Panc1 (cell line): Measurements from ENCODE around the gene SERP2. TPM values are rescaled to one million over a fixed set of nuclear protein-coding genes. Genes with fewer than 3 reads are reported as not detected.

ENCODE experiments used
- ATAC-seq: fragments of 200-7000 bp; cut with Tn5 transposase; 2 replicates; pipeline ENCODE4 v1.9.1; 2020; ENCODE audit warnings: mild to moderate bottlenecking, moderate library complexity
- BruUV-seq: library from RNA; stranded (reverse); fragments of 400-500 nt; replicated peaks from 2 replicates; lab custom pipeline; 2021; lab: Mats Ljungman, UMichigan
- CTCF ChIA-PET: fragments of 300-600 bp; sonication (Branson Sonifier 250); formaldehyde crosslinking; loops from one replicate; lab custom pipeline; 2022; ENCODE audit warnings: antibody characterized with exemption; lab: Charles Lee
- POLR2A ChIA-PET: fragments of 300-600 bp; sonication (Branson Sonifier 250); formaldehyde crosslinking; loops from one replicate; lab custom pipeline; 2022; ENCODE audit warnings: antibody characterized with exemption; lab: Charles Lee
- DNase-seq: peaks from one replicate; pipeline ENCODE4 v3.0.0-alpha.2; 2010; ENCODE audit warnings: low read depth, low spot score
- H3K27ac ChIP-seq: 2 replicates; pipeline ENCODE4 v1.5.1; 2011; ENCODE audit warnings: mild to moderate bottlenecking, low read length, inconsistent platforms
- H3K27me3 ChIP-seq: fragments of 200-500 bp; sonication (Bioruptor generic); 2 replicates; pipeline ENCODE4 v1.6.0; 2014; ENCODE audit warnings: low read length, inconsistent platforms; ENCODE audit not compliant: control insufficient read depth, insufficient read depth
- H3K36me3 ChIP-seq: fragments of 200-500 bp; sonication (Bioruptor generic); 2 replicates; pipeline ENCODE4 v1.5.1; 2014; ENCODE audit warnings: inconsistent platforms, mild to moderate bottlenecking, low read length, moderate library complexity; ENCODE audit not compliant: control insufficient read depth, insufficient read depth
- H3K4me1 ChIP-seq: 2 replicates; pipeline ENCODE4 v1.5.1; 2011; ENCODE audit warnings: inconsistent platforms, mild to moderate bottlenecking, low read length, moderate library complexity; ENCODE audit not compliant: control insufficient read depth, insufficient read depth
- H3K4me3 ChIP-seq, 2 experiments: 2 replicates each; pipeline ENCODE4 v1.5.1; 2011 to 2012; ENCODE audit warnings: low read depth in 2 of 2, low read length in 2 of 2, mild to moderate bottlenecking in 2 of 2, inconsistent platforms in 1 of 2, moderate library complexity in 1 of 2
- H3K9me3 ChIP-seq: fragments of 200-500 bp; sonication (Bioruptor generic); 2 replicates; pipeline ENCODE4 v1.5.1; 2014; ENCODE audit warnings: low read depth, mild to moderate bottlenecking, inconsistent platforms, low read length, moderate library complexity; ENCODE audit not compliant: control insufficient read depth, insufficient read depth
- POLR2AphosphoS5 ChIP-seq: IDR thresholded peaks from 2 replicates; pipeline ENCODE4 v1.6.1; 2012; ENCODE audit warnings: mild to moderate bottlenecking, low read depth, low read length, moderate library complexity
- SIN3A ChIP-seq: IDR thresholded peaks from 2 replicates; pipeline ENCODE4 v1.6.1; 2012; ENCODE audit warnings: low read depth, mild to moderate bottlenecking, low read length, moderate library complexity, borderline replicate concordance; ENCODE audit not compliant: insufficient read depth
- TCF7L2 ChIP-seq: IDR thresholded peaks from 2 replicates; pipeline ENCODE4 v1.6.1; 2011; ENCODE audit warnings: mild to moderate bottlenecking, low read depth, low read length, inconsistent platforms
- in situ Hi-C: cut with HindIII; loops from 2 replicates; pipeline ENCODE4 v1.10.0; 2016; ENCODE audit warnings: low sequenced_read_pairs, low pct_unique_long_range_greater_than_20kb
- intact Hi-C: fragments of 100-400 bp; cut with micrococcal nuclease; formaldehyde crosslinking; loops from one replicate; pipeline ENCODE4 v1.10.0; 2022; ENCODE audit not compliant: unreplicated experiment
- total RNA-seq: library from RNA; stranded (reverse); gene quantifications from one replicate; pipeline ENCODE4 v1.2.1, GENCODE V29; 2021; ENCODE audit not compliant: unreplicated experiment
- TF ChIP-seq, protein P1 (sequence below): fragments of 450-650 bp; IDR thresholded peaks from 2 replicates; pipeline ENCODE4 v1.5.1; 2017; ENCODE audit warnings: mild to moderate bottlenecking
- TF ChIP-seq, protein P2 (sequence below), 2 experiments: IDR thresholded peaks; 2 replicates each; pipeline ENCODE4 v1.6.1; 2011 to 2012; ENCODE audit warnings: low read depth in 2 of 2, control low read depth in 1 of 2, low read length in 1 of 2, mild to moderate bottlenecking in 1 of 2, moderate library complexity in 1 of 2; ENCODE audit not compliant: insufficient read depth in 1 of 2

Gene SERP2
- total RNA-seq, 1 experiment from 2014 or later: 0.18 TPM

DNA sequence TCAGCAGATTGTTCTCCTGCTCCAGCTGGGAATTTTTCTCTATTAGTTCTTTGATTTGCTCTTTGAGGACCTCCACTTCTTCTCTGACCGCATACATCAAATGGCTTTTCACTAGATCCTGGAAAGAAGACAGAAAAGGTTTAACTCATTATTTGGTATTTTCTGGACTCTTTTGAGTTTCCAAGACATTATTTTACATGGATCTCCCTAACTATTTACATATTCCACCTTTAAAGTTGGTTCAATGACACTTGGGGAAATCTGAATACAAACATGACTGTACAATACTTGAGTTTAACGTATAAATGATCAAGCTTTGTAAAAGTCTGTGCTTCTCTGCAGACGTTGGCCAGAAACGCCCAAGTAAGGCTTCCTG, 61.1 kb downstream of the SERP2 start:
- peak overlapping the region; percentile 66 for H3K27ac ChIP-seq
- DNase-seq (no peak), ATAC-seq (no peak)
- no peaks in the 10 kb centered on the region for H3K27me3 ChIP-seq
- H3K9me3 ChIP-seq: no peaks in the 10 kb centered on the region
- intact Hi-C loops (no loop called here), in situ Hi-C loops (no loop called here)
- ChIA-PET CTCF (interaction anchor here (0.7 kb wide), 1 partner anchor 15 kb away, joined by 6 read pairs; no protein-coding TSS in a partner anchor), POLR2A (interaction anchor here (0.7 kb wide), 3 partner anchors 10 to 272 kb away, joined by 3 to 11 read pairs (median 3); no protein-coding TSS in a partner anchor)
- H3K4me1 ChIP-seq: peaks cover 6% of the 10 kb centered on the region; the same call in 1 of the 2 replicates
- TF ChIP-seq POLR2AphosphoS5 (no peak), TCF7L2 (no peak), SIN3A (no peak)
- TF ChIP-seq, protein P1, sequence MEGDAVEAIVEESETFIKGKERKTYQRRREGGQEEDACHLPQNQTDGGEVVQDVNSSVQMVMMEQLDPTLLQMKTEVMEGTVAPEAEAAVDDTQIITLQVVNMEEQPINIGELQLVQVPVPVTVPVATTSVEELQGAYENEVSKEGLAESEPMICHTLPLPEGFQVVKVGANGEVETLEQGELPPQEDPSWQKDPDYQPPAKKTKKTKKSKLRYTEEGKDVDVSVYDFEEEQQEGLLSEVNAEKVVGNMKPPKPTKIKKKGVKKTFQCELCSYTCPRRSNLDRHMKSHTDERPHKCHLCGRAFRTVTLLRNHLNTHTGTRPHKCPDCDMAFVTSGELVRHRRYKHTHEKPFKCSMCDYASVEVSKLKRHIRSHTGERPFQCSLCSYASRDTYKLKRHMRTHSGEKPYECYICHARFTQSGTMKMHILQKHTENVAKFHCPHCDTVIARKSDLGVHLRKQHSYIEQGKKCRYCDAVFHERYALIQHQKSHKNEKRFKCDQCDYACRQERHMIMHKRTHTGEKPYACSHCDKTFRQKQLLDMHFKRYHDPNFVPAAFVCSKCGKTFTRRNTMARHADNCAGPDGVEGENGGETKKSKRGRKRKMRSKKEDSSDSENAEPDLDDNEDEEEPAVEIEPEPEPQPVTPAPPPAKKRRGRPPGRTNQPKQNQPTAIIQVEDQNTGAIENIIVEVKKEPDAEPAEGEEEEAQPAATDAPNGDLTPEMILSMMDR: no peak
- TF ChIP-seq, protein P2, sequence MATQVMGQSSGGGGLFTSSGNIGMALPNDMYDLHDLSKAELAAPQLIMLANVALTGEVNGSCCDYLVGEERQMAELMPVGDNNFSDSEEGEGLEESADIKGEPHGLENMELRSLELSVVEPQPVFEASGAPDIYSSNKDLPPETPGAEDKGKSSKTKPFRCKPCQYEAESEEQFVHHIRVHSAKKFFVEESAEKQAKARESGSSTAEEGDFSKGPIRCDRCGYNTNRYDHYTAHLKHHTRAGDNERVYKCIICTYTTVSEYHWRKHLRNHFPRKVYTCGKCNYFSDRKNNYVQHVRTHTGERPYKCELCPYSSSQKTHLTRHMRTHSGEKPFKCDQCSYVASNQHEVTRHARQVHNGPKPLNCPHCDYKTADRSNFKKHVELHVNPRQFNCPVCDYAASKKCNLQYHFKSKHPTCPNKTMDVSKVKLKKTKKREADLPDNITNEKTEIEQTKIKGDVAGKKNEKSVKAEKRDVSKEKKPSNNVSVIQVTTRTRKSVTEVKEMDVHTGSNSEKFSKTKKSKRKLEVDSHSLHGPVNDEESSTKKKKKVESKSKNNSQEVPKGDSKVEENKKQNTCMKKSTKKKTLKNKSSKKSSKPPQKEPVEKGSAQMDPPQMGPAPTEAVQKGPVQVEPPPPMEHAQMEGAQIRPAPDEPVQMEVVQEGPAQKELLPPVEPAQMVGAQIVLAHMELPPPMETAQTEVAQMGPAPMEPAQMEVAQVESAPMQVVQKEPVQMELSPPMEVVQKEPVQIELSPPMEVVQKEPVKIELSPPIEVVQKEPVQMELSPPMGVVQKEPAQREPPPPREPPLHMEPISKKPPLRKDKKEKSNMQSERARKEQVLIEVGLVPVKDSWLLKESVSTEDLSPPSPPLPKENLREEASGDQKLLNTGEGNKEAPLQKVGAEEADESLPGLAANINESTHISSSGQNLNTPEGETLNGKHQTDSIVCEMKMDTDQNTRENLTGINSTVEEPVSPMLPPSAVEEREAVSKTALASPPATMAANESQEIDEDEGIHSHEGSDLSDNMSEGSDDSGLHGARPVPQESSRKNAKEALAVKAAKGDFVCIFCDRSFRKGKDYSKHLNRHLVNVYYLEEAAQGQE (IDR thresholded peaks at IDR 0.05; ENCODE audit: insufficient read depth in 1 of 2, low read depth in 2 of 2, low read length in 1 of 2): no peak
- peak overlapping the region; percentile 57 to 61 for H3K4me3 ChIP-seq
- BruUV-seq: no TSS peak
- peaks cover 12% of the 10 kb centered on the region; the same call in 1 of the 2 replicates for H3K36me3 ChIP-seq

DNA sequence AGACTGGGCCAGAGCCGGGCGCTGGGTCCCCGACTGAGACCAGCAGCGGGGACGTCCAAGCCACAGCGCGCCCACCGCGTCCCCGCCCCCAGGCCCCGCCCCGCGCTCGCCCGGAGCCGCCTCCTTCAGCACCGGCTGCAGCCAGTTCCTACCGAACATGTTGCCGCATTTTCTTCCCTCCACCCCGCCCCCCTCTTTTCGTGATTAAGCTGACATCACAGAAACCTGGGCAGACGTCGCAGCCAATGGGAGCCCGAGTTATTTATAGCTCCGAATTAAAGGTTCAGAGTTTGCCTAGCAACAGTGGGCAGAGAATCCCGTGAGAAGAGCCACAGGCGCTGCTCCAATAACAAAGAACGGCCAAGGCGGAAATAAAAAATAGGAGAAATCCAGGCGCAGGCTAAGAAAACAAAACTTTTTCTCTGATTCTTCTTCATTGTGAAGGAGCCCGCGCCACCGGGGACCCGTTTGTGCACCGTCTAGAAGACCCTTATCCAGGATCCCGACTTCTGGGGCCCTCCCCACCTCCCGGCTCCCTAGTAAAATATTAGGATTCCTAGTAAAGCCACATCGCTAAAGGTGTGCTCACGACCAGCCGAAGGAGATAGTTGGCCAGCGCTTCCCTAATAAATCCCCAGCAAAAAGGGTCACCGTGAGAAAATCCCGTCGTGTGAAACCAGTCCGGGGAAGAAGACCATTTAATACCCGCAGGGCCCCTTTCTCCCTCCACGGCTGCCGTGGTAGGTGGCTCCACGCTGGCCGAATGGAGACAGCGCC, 61.7 kb downstream of the SERP2 start:
- in situ Hi-C loops (no loop called here), intact Hi-C loops (no loop called here)
- H3K4me3 ChIP-seq: peak overlapping the region; percentile 61 to 75
- ChIA-PET POLR2A (interaction anchor here (0.6 to 0.7 kb wide), 6 partner anchors 9 to 272 kb away, joined by 3 to 11 read pairs (median 4); no protein-coding TSS in a partner anchor), CTCF (interaction anchor here (0.6 to 0.7 kb wide), 4 partner anchors 15 to 477 kb away, joined by 6 to 20 read pairs (median 8); no protein-coding TSS in a partner anchor)
- H3K27ac ChIP-seq: peak overlapping the region; percentile 80
- H3K27me3 ChIP-seq: no peaks in the 10 kb centered on the region
- peaks cover 6% of the 10 kb centered on the region; the same call in 1 of the 2 replicates for H3K4me1 ChIP-seq
- H3K9me3 ChIP-seq: no peaks in the 10 kb centered on the region
- TF ChIP-seq TCF7L2 (no peak), SIN3A (no peak), POLR2AphosphoS5 (no peak)
- TF ChIP-seq, protein P1: no peak
- TF ChIP-seq, protein P2 (IDR thresholded peaks at IDR 0.05; ENCODE audit: insufficient read depth in 1 of 2, low read depth in 2 of 2, low read length in 1 of 2): no peak
- BruUV-seq: no TSS peak
- DNase-seq: peak; percentile 76
- H3K36me3 ChIP-seq: peaks cover 12% of the 10 kb centered on the region; the same call in 1 of the 2 replicates
- ATAC-seq: peak; percentile 75
